H1 (cell line): ENCODE measurements around the gene ROR1. TPM values are rescaled to one million over a fixed set of nuclear protein-coding genes. Genes with fewer than 3 reads are reported as not detected.

ENCODE experiments used
- CTCF ChIA-PET: fragments of 300-600 bp; sonication (Branson Sonifier 250); formaldehyde crosslinking; loops from one replicate; lab custom pipeline; 2021; ENCODE audit not compliant: partially characterized antibody; lab: Charles Lee
- POLR2A ChIA-PET: fragments of 300-600 bp; sonication (Branson Sonifier 250); formaldehyde crosslinking; loops from one replicate; lab custom pipeline; 2021; ENCODE audit warnings: inconsistent platforms; ENCODE audit not compliant: partially characterized antibody; lab: Charles Lee
- DNase-seq, 2 experiments: peaks; one replicate each; pipeline versions ENCODE4 v3.0.0 to v3.0.0-alpha.2; 2010 to 2022; ENCODE audit warnings: low spot score in 2 of 2, low read depth in 1 of 2, mixed read lengths in 1 of 2
- FAIRE-seq: peaks from 2 replicates; lab custom pipeline; 2011; peaks lifted over from hg19 to GRCh38; lab: Jason Lieb, UNC
- H2AFZ ChIP-seq: 2 replicates; pipeline ENCODE4 v1.8.1; 2012; ENCODE audit warnings: low read length, inconsistent platforms
- H2AK5ac ChIP-seq: 2 replicates; pipeline ENCODE4 v1.6.1; 2013; ENCODE audit warnings: low read depth, low read length
- H2BK120ac ChIP-seq: replicated peaks from 2 replicates; pipeline ENCODE3; 2013; ENCODE audit warnings: low read depth, low read length, inconsistent platforms
- H2BK12ac ChIP-seq: 2 replicates; pipeline ENCODE4 v1.6.1; 2013; ENCODE audit warnings: low read depth, low read length
- H2BK15ac ChIP-seq: 2 replicates; pipeline ENCODE4 v1.6.1; 2013; ENCODE audit warnings: low read length
- H2BK20ac ChIP-seq: 2 replicates; pipeline ENCODE4 v1.6.1; 2013; ENCODE audit warnings: low read length
- H2BK5ac ChIP-seq: 2 replicates; pipeline ENCODE4 v1.6.1; 2013; ENCODE audit warnings: low read depth, low read length
- H3K14ac ChIP-seq: 2 replicates; pipeline ENCODE4 v1.6.1; 2013; ENCODE audit warnings: inconsistent platforms; ENCODE audit not compliant: insufficient read length
- H3K18ac ChIP-seq: 2 replicates; pipeline ENCODE4 v1.6.1; 2013; ENCODE audit warnings: low read length; ENCODE audit errors: extremely low read depth
- H3K23ac ChIP-seq: 2 replicates; pipeline ENCODE4 v1.6.1; 2013; ENCODE audit warnings: inconsistent platforms; ENCODE audit not compliant: insufficient read length
- H3K23me2 ChIP-seq: 2 replicates; pipeline ENCODE4 v1.6.1; 2013; ENCODE audit warnings: low read depth, low read length
- H3K27ac ChIP-seq: 2 replicates; pipeline ENCODE4 v1.6.1; 2011; ENCODE audit warnings: low read depth, low read length, inconsistent platforms
- H3K27me3 ChIP-seq, 4 experiments: replicated peaks in 1 of 4; 1 replicate in 1 of 4; 2 replicates in 3 of 4; pipeline versions ENCODE4 v1.6.1 to v1.8.1; 2011 to 2013; ENCODE audit warnings: low read length in 3 of 4, mild to moderate bottlenecking in 3 of 4, inconsistent platforms in 2 of 4, mixed read lengths in 2 of 4, moderate library complexity in 1 of 4; ENCODE audit not compliant: control insufficient read depth in 3 of 4, insufficient read depth in 3 of 4; ENCODE audit errors: extremely low read depth in 1 of 4
- H3K36me3 ChIP-seq, 4 experiments: 2 replicates each; pipeline versions ENCODE4 v1.6.1 to v1.8.1; 2011 to 2013; ENCODE audit warnings: mild to moderate bottlenecking in 4 of 4, low read length in 3 of 4, moderate library complexity in 2 of 4, control low read depth in 1 of 4, inconsistent platforms in 1 of 4; ENCODE audit not compliant: insufficient read depth in 4 of 4, control insufficient read depth in 2 of 4
- H3K4ac ChIP-seq: replicated peaks from 2 replicates; pipeline ENCODE3; 2013; ENCODE audit warnings: low read length, low read depth, mixed read lengths, inconsistent platforms; ENCODE audit not compliant: insufficient read length
- H3K4me1 ChIP-seq, 4 experiments: replicated peaks in 1 of 4; 1 replicate in 1 of 4; 2 replicates in 3 of 4; pipeline versions ENCODE4 v1.6.1 to v1.8.1; 2011 to 2013; ENCODE audit warnings: low read length in 3 of 4, inconsistent platforms in 2 of 4, mixed read lengths in 1 of 4; ENCODE audit not compliant: insufficient read depth in 4 of 4, control insufficient read depth in 3 of 4
- H3K4me2 ChIP-seq, 2 experiments: 2 replicates each; pipeline versions ENCODE4 v1.6.1 to v1.8.1; 2011 to 2013; ENCODE audit warnings: low read depth in 2 of 2, low read length in 2 of 2, control low read depth in 1 of 2, inconsistent platforms in 1 of 2, mild to moderate bottlenecking in 1 of 2; ENCODE audit not compliant: insufficient read depth in 1 of 2
- H3K4me3 ChIP-seq, 4 experiments: fragments of 200-600, 300-600 bp in 1 of 4; sonication (generic), shearing (Covaris generic), sonication (Bioruptor Twin) in 1 of 4; 2 replicates each; pipeline versions ENCODE4 v1.5.1 to v1.8.1; 2011 to 2016; ENCODE audit warnings: low read length in 4 of 4, low read depth in 3 of 4, control low read depth in 2 of 4, inconsistent platforms in 2 of 4, mild to moderate bottlenecking in 2 of 4, mixed read lengths in 1 of 4, moderate library complexity in 1 of 4; ENCODE audit not compliant: insufficient read depth in 2 of 4; ENCODE audit errors: extremely low read depth in 1 of 4
- H3K56ac ChIP-seq: replicated peaks from 2 replicates; pipeline ENCODE3; 2013; ENCODE audit warnings: low read depth, mild to moderate bottlenecking, mixed read lengths, low read length, inconsistent platforms; ENCODE audit not compliant: insufficient read length
- H3K79me1 ChIP-seq: 2 replicates; pipeline ENCODE4 v1.6.1; 2013; ENCODE audit warnings: low read depth, low read length, control low read depth
- H3K79me2 ChIP-seq, 2 experiments: 2 replicates each; pipeline versions ENCODE4 v1.6.1 to v1.8.1; 2012 to 2013; ENCODE audit warnings: low read length in 2 of 2, mild to moderate bottlenecking in 2 of 2, inconsistent platforms in 1 of 2; ENCODE audit not compliant: insufficient read depth in 2 of 2, control insufficient read depth in 1 of 2
- H3K9ac ChIP-seq, 4 experiments: replicated peaks in 1 of 4; 1 replicate in 1 of 4; 2 replicates in 3 of 4; pipeline versions ENCODE4 v1.6.1 to v1.8.1; 2011 to 2013; ENCODE audit warnings: low read depth in 3 of 4, low read length in 3 of 4, control low read depth in 2 of 4, mild to moderate bottlenecking in 2 of 4, moderate library complexity in 2 of 4, inconsistent platforms in 1 of 4; ENCODE audit errors: extremely low read depth in 1 of 4
- H3K9me3 ChIP-seq, 2 experiments: 2 replicates each; pipeline versions ENCODE4 v1.6.1 to v1.8.1; 2012 to 2013; ENCODE audit warnings: mild to moderate bottlenecking in 2 of 2, moderate library complexity in 2 of 2, control low read depth in 1 of 2, inconsistent platforms in 1 of 2, low read depth in 1 of 2, low read length in 1 of 2, mixed read lengths in 1 of 2; ENCODE audit not compliant: insufficient read depth in 2 of 2
- H4K20me1 ChIP-seq, 2 experiments: replicated peaks in 1 of 2; 2 replicates each; pipeline versions ENCODE3 to v1.8.1; 2011 to 2013; ENCODE audit warnings: inconsistent platforms in 2 of 2, low read length in 2 of 2, mild to moderate bottlenecking in 1 of 2; ENCODE audit not compliant: insufficient read depth in 2 of 2, control insufficient read depth in 1 of 2
- H4K5ac ChIP-seq: 2 replicates; pipeline ENCODE4 v1.6.1; 2013; ENCODE audit warnings: low read length, low read depth, mixed read lengths, inconsistent platforms; ENCODE audit not compliant: insufficient read length
- H4K8ac ChIP-seq: 2 replicates; pipeline ENCODE4 v1.8.0; 2013; ENCODE audit warnings: mild to moderate bottlenecking, moderate library complexity, low read length, inconsistent platforms; ENCODE audit not compliant: insufficient read depth; ENCODE audit errors: extremely low read depth
- H4K91ac ChIP-seq: replicated peaks from 2 replicates; pipeline ENCODE3; 2013; ENCODE audit warnings: low read length, mixed read lengths, inconsistent platforms; ENCODE audit not compliant: insufficient read length
- CEBPB ChIP-seq: IDR thresholded peaks from 2 replicates; pipeline ENCODE4 v1.6.1; 2012; ENCODE audit warnings: low read depth, low read length
- CTBP2 ChIP-seq: IDR thresholded peaks from 2 replicates; pipeline ENCODE4 v1.7.0; 2011; ENCODE audit warnings: borderline replicate concordance, mild to moderate bottlenecking, moderate library complexity, mixed read lengths, low read length; ENCODE audit not compliant: insufficient read depth, insufficient read length
- MAFK ChIP-seq: IDR thresholded peaks from 2 replicates; pipeline ENCODE4 v1.6.1; 2012; ENCODE audit warnings: low read depth, mild to moderate bottlenecking, improper control_type of control experiment, low read length
- WGBS, 2 experiments: shearing (Covaris generic) in 1 of 2; methylation state at CpG; one replicate each; pipeline versions ENCODE4 v1.1.6 to v1.1.7; 2013 to 2015; ENCODE audit warnings: low lambda C conversion rate in 2 of 2, mixed read lengths in 2 of 2, inconsistent platforms in 1 of 2, low coverage in 1 of 2, missing lambda C conversion rate in 1 of 2; ENCODE audit not compliant: insufficient replicate concordance in 2 of 2, insufficient coverage in 1 of 2, insufficient read length in 1 of 2; ENCODE audit errors: extremely low coverage in 1 of 2, missing lambda C conversion rate in 1 of 2; 5-methylcytosine and 5-hydroxymethylcytosine counted together
- polyA plus RNA-seq, 7 experiments: library from polyadenylated mRNA; depleted of rRNA in 3 of 7; stranded (reverse) in 5 of 7; unstranded in 2 of 7; fragments of >200 nt in 5 of 7; fragments of 200-250 nt in 2 of 7; gene quantifications; 1 replicate in 5 of 7; 2 replicates in 1 of 7; 4 replicates in 1 of 7; pipeline versions ENCODE4 v1.2.1 to v1.2.3, GENCODE V29; 2011 to 2013; ENCODE audit warnings: missing spikeins in 2 of 7, mixed read lengths in 2 of 7
- total RNA-seq: library from RNA; stranded (reverse); fragmentation: NEBNext Ultra II Directional; extraction: Animal tissue kit (Norgen Biotek cat#: 25700); gene quantifications from 2 replicates; pipeline ENCODE4 v1.2.1, GENCODE V29; 2021

Gene ROR1
- total and polyA plus RNA-seq, 2 of the 8 experiments (the other 6 are each of a cell fraction or from before 2014, with no cell fraction given), result 33.6 to 73.6 TPM

GRCh38 chr1:64110924-64111777 lies 337.3 kb downstream of the ROR1 start:
- FAIRE-seq (no peak), DNase-seq (no peak)
- no peak overlapping the region for H3K23ac ChIP-seq
- no peak overlapping the region for H4K91ac ChIP-seq
- peaks cover 0 to 8% (median under 1%) of the 10 kb centered on the region in 4 experiments; a peak in 4 of 7 replicates for H3K4me1 ChIP-seq
- no peak overlapping the region for H3K27ac ChIP-seq
- H3K14ac ChIP-seq, result no peak overlapping the region
- H2AK5ac ChIP-seq, result no peak overlapping the region
- H3K79me1 ChIP-seq, result no peaks in the 10 kb centered on the region
- no peak overlapping the region for H2BK5ac ChIP-seq
- no peak overlapping the region for H2BK12ac ChIP-seq
- no peaks in the 10 kb centered on the region for H3K23me2 ChIP-seq
- no peak overlapping the region for H2BK15ac ChIP-seq
- no peak for TF ChIP-seq MAFK
- no peak for TF ChIP-seq CEBPB
- no peak for TF ChIP-seq CTBP2
- H4K20me1 ChIP-seq, result peaks cover 2 to 5% of the 10 kb centered on the region in 2 experiments
- peaks cover 0 to 25% of the 10 kb centered on the region in 2 experiments; a peak in 2 of 4 replicates for H3K79me2 ChIP-seq
- ChIA-PET POLR2A (interaction anchor here (1.4 to 1.6 kb wide), 2 partner anchors 15 to 27 kb away, joined by 3 to 4 read pairs; no protein-coding TSS in a partner anchor), CTCF (interaction anchor here (0.6 to 2.2 kb wide), 7 partner anchors 9 to 1078 kb away, joined by 3 to 9 read pairs (median 4); no protein-coding TSS in a partner anchor)
- H3K9ac ChIP-seq, result no peak overlapping the region
- H3K4ac ChIP-seq, result no peak overlapping the region
- no peak overlapping the region for H4K5ac ChIP-seq
- H3K9me3 ChIP-seq, result no peaks in the 10 kb centered on the region
- no peak overlapping the region for H4K8ac ChIP-seq
- WGBS, 2 experiments, result 79% methylated on average over 6 of the region's 6 CpGs; no CpG with 5 or more reads in 1 of the 2 experiments
- no peaks in the 10 kb centered on the region for H3K27me3 ChIP-seq
- H2BK20ac ChIP-seq, result no peak overlapping the region
- H3K4me3 ChIP-seq, result no peak overlapping the region
- no peak overlapping the region for H2BK120ac ChIP-seq
- H3K18ac ChIP-seq, result no peak overlapping the region
- no peaks in the 10 kb centered on the region for H3K36me3 ChIP-seq
- no peak overlapping the region for H3K4me2 ChIP-seq
- H3K56ac ChIP-seq, result no peak overlapping the region
- no peak overlapping the region for H2AFZ ChIP-seq
